Activated CD4-positive, alpha-beta T cell treated with anti-CD3 and anti-CD28 coated beads, Interleukin-2, Interleukin-6, amounts not matched to agents 100 ng/mL and 50 ng/mL, durations not matched to agents 16 hours and 8 hours (primary cell): Measurements from ENCODE around the gene SNX30.

Source experiments
- DNase-seq: peaks from one replicate; pipeline ENCODE4 v3.0.0-alpha.2; 2020

The SNX30 gene

DNA sequence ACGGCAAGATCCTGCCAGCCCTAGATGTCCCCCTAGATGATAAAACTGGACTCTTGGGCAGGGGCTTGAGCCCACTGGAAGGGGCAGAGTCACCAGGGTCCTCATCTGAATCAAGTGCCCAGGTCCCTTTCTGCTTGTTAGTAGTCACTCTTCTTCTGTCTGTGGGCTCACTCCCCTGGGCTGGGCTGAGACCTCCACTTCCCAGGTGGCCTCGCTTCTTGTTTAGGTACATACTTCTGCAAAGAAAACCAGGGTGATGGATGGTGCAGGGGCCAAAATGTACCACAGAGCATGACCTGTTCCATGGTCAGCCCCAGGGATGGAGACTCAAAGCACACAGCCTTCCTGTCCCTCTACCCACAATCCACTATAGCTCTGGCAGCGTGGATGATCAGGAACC lies 141.0 kb downstream of the SNX30 start:
- DNase-seq, result no peak

DNA sequence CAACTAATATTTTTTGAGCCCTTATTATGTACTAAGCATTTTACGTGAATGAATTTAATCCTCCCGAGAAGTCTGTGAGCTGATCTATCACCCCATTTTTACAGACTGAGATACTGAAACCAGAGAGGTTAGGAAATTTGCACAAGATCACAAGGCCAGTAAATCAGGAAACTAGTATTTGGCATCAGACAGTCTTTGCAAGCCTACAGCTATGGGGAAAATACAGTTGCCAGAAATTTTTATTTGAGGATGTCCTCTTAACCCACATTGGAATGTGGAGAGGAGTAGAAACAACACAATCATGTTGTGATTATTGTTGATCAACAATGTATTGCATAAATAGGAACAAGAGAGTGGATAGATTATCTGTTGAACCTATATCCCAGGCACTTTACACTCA lies 142.4 kb downstream of the SNX30 start:
- DNase-seq, result no peak

DNA sequence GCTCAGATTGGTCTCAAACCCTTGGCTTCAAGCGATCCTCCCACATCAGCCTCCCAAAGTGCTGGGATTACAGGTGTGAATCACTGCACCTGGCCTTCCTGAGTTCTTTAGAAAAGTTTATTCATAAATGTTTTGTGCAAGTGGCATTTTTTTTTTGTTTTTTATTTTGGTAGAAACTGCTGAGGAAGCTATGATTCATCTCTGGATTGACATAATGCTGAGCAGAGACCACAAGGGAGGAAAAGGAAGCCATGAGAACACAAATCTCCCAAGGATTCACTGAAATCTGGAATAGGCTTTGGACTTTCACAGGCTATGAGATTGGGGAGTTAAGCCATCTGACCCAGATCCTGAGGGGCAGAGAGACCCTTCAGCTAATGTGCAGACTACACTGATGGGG lies 143.5 kb downstream of the SNX30 start:
- no peak for DNase-seq

DNA sequence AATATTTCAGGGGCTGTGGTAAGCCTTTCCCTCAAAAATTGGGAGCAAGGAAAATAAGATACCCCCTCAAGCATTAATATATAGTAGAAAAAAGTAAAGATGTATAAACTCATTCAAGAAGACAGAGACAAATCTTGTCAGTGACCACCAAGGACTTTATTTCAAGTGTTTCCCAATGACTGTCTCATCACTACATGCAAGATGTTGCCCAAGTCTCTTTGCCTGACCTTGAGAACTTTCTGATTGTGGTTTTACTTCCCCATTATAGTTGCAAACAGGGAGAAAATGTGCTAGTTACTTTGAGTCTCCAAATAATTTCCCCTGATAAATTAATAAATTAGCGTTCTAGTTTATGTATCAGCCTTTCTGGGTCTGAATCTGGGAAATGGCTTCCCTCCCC lies 144.1 kb downstream of the SNX30 start:
- no peak for DNase-seq

DNA sequence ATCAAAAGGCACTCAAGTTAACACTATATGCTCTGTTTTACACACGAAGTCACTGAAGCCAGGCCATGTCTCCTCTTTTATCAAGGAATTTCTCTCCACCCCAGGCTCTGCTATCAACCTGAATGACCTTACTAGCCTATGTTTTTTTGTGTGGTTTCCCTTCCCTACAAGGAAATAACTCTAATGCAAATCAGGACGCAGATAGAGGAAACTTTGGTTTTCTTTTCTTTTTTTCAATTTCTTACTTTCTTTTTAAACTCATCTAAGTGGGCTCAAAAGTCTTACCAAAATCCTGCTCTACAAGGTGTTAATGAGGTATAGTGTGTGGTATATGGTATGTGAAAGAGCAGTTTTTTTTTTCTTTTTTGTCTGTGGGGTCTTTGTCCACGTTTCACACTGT lies 145.6 kb downstream of the SNX30 start:
- no peak for DNase-seq

DNA sequence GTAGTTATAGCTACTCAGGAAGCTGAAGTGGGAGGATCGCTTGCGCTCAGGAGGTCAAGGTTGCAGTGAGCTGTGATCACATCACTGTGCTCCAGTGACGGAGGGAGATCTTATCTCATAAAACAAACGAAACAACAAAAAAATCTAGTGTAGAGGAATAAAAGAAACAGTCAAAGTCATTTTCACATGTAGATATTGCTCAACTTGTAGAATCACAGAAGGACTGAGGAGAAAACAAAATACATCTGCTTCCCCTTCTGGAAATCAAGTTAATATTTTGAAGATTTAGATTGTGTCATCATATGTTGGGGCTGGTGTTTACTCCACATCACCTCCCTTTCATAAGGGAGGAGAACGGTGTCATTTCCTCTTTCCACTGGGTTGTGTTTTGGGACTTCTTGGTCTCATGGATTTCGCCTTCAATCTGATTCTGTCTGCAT lies 148.3 kb downstream of the SNX30 start:
- DNase-seq, result no peak

DNA sequence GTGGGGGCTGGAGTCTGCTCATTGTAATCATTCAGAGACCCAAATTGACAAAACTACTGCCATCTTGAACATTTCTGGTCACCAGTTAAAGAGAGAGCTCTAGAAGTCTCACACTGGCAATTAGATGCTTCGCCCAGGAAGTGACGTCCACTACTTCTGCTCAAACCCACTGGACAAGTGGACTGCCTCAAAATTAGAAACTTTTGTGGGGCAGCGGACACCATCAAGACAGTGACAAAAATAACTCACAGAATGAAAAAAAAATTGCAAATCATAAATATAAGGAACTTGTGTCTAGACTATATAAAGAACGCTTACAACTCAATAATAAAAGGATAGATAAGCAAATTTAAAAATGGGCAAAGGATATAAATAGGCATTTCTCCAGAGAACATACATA lies 149.9 kb downstream of the SNX30 start:
- no peak for DNase-seq

DNA sequence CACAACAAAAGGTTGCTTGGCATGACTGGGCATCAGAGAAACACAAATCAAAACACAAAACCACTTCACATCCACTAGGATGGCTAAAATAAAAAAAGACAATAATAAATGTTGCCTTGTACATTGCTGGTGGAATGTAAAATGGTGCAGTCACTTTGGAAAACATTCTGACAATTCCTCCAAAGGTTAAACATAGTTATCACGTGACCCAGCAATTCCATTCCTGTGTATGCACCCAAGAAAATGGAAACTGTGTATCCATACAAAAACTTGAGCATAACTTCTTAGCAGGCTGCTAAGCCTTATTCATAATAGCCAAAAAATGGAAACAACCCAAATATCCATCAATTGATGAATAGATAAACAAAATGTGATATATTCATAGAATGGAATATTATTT lies 150.3 kb downstream of the SNX30 start:
- no peak for DNase-seq

DNA sequence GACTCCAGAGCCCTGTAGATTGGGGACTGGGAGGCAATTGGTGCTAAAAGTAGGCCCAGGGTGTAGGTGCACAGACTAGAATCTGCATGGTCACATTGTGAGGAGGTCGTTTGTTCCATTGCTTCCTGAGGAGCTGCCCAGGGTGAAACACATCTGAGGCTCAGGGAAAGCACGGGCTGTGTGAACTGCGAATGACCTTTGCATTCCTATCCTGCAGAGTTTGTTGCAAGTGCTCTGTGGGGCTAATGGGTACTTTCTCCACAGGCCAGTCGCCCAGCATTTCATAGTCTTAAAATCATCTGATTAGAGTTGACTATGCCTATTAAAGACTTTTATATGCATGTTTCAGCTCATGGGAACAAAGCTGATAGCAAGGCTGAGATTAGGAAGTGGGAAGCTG lies 154.5 kb downstream of the SNX30 start:
- no peak for DNase-seq

DNA sequence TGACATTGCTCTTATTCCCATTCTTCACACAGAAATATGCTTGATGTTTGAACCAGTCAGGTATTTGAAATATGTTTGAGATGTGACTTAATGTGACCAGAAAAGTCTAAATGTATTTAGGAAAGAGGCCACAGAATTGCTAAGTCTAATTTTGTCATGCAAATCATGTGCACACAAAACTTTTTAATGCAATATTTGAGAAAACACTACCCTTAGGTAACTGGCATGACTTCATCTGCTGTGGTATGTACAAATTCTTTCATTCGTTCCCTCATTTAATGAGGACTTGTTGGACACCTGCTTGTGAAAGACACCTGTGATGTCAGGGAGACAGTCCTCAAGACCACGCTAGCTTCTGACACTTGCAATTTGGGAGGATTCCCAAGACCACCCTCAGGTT lies 161.2 kb downstream of the SNX30 start:
- DNase-seq, result no peak

DNA sequence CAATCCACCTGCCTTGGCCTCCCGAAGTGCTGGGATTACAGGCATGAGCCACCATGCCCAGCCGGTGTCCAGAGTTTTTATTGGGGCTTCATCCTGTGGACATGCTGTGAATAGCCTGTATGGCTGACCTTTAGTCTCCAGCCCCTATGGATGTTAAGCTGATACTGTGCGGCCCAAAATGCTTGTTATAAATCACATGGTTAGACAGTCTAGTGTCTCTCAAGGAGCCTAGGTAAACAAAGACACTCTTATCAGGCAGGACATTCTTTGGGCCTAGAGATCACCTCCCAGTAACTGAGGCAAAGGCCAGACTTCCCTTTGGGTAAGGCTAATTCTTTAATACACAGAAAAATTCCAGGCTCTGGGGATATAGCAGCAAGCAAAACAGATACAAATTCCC lies 162.1 kb downstream of the SNX30 start:
- DNase-seq, result no peak

DNA sequence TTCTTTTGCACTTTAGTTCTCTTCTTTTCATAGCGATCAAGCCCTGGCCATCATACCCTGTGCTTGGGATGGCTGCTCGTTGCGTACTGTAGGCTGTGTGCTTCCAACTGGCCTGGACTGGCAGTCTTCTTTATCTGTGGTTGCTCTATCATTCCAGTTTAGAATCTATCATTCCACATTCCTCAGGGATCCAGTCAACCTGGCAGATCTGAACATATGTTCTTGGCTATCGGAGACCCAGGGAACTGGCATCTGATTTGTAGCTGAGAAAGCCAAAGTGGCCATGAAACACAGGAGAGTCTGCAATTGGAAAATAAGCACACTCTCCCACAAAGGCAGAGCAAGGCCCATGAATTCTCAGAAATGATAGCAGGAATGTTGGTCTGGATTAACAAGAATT lies 162.8 kb downstream of the SNX30 start:
- no peak for DNase-seq

DNA sequence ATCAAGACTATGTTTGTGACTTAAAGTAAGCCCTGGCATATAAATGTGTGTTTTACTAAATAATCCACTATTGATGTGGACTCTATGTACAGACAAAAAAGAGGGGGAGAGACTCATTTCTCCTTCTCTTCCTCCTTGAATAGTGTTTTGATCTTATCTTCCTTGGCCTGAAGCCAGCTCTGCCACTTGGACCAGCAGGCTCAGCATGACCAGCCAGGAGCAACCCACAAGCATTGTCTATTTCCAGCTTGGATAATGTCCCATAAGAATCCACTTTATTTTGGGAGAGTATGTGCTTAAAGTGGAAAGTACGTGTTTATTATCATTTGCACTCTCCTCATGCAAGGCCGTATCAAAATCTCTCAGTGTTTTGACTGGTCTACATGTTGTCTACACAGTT lies 164.0 kb downstream of the SNX30 start:
- no peak for DNase-seq

DNA sequence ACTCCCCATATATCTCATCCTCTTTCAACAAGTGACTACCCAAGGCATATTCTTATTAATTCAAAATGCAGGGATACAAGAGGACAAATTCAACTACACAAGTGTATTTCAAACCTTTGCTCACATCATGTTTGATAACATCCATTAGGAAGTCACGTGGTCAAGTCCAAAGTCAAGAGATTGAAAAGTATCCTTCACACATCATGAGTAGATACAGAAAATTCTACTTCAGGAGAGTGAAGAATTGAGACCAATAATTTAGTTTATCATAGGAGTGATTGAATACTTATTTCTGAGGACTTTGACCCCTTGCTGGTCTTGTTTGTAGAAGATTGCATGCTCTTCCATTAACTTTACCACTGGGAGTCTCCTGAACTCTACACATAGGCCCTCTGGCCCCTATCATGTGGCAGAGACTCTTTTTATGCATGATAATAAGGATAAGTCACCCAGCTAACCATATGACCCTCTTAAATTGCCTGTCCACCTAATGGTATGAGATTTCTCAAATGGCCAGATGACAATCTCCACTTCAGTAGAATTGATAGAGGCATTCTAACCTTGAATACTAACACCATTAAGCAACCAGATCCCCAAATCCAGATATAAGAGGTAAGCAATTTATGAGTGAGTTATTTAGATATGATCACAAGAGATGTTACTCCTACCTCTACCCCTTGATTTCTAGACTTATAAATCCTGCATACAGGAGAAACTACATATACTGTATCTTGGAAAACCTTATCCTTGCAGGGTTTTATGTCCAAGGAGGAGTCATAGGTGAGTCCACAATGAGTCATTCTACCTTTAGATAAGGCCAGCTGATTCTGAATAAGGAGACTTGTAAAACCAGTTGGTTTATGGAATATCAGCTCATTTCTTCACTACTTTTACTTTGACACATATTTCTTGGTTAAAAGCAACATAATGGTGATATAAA lies 166.8 kb downstream of the SNX30 start:
- no peak for DNase-seq

DNA sequence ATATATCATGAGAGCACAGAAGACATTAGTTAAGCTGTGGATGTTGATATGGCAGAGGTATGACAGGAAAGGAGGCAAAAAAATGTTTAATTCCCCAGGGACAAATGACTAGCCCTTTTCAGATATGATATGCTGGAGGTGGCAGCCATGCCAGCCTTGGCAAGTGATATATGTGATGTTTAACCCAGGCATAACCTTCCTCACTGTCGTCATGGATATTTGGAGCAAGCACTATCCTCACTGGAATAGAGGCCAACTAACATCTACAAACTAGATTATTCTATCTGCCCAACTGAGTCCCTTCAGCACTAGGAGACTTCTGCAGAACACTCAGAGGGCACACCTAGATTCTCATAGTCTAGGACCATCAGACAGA lies 167.4 kb downstream of the SNX30 start:
- no peak for DNase-seq

DNA sequence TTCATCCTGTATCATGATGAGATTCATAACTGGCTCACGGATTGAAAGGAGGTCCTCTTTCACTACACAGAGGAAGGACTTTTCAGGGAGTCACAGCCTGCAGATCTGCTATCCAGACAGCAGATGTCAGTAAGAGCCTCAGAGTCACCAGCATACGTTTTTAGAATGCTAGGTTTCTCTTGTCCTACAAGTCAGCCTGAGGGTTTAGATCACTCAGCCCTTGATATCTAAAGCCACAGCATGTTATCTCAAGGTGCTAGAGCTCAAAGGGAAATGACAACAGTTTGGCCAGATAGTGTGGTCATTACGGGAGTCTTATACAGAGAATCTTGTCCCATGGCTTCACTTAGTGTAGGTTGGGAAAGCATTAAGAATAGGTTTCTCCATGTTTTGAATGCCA lies 171.0 kb downstream of the SNX30 start:
- DNase-seq, result peak; percentile 17
